Measurements from ENCODE around the gene CEMP1.

CEMP1 gene

GRCh38 chr16:2500430-2500917 is 30.7 kb downstream of the CEMP1 start:
- no peak for DNase-seq

GRCh38 chr16:2499890-2500429 is 31.2 kb downstream of the CEMP1 start:
- no peak for DNase-seq

DNA sequence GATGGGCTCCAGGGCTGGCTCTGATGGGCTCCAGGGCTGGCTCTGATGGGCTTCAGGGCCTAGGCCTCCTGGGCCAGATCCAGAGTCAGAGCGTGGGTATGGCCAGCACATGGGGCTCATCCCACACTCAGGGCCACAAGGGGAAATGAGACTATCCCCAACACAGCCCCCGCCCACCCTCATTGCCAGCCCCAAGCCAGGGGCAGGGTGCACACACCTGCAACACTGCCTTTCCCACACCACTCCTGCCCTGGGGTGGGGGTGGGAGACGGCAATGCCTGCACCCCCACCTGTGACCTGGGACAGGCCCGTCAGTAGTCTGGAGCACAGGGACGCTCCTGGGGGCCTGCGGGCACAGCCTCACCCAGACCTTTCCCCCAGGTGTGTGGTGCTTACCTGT is 31.8 kb downstream of the CEMP1 start:
- DNase-seq: no peak

DNA sequence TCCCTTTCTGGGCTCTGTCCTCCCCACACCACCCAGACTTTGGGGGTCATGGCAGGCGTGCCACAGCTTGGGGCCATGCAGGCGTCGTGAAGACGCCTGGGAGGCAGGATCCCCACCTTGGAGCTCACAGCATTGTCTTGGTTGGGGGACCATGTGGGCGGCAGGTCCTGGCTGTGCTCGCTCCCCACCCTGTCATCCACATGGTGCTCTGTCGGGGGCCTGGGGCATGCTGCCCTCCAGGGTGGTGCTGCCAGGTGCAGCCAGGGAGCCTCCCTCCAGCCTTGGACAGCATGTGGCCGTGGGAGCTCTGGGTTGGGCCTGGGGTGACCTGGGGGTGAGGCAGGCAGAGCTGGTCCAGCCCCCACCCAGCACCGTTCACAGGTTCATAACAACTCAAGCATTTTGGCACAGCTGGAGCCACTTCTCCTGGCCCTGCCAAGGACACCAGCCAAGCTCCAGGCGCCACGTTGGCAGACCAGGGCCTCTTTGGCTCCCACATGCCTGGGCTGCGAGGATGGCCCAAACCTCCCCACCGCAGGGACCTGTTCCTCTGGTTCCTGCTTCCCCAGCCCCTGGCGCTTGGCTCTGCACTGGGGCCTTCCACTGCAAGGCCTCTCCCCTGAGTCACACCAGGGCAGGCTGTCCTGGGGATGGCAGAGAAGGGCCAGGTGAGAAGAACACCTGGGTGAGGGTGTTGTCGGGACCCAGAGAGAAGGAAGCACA is 32.5 kb downstream of the CEMP1 start:
- DNase-seq: no peak

GRCh38 chr16:2497695-2498484 is 33.3 kb downstream of the CEMP1 start:
- DNase-seq: no peak

- no peak for DNase-seq
These were observed 34.0 kb downstream of the CEMP1 start for GRCh38 chr16:2497116-2497630.

- DNase-seq: no peak
These were observed 34.7 kb downstream of the CEMP1 start for GRCh38 chr16:2496223-2497115.

DNA sequence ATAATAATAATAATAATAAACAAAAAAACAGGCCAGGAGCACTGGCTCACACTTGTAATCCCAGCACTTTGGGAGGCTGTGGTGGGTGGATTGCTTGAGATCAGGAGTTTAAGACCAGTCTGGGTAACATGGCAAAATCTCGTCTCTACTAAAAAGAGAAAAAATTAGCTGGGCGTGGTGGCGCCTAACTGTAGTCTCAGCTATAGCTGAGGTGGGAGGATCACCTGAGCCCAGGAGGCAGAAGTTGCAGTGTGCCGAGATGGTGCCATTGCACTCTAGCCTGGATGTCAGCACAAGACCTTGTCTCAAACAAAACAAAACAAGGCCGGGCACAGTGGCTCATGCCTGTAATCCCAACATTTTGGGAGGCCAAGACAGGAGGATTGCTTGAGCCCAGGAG is 36.2 kb downstream of the CEMP1 start:
- DNase-seq: no peak

- DNase-seq: no peak
These were observed 36.6 kb downstream of the CEMP1 start for GRCh38 chr16:2494616-2495015.

DNA sequence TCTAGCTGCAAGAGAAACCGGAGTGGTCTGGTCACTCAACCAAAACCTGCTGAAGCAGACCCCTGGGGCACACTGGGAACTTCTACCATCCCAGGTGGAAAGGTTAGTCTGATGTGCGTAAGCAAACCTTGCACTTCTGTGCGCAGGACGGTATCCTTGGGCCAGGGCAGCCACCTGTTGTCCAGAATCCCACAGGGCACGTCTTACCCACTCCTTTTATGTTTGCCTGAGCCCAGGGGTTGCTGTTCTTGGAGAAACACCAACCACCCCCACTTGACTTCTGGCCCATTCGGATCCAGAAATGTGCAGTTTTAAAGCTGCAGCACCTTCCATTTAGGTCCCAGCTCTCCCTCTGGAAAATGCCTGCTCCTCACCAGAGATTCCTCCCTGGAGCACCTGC is 37.6 kb downstream of the CEMP1 start:
- no peak for DNase-seq

DNA sequence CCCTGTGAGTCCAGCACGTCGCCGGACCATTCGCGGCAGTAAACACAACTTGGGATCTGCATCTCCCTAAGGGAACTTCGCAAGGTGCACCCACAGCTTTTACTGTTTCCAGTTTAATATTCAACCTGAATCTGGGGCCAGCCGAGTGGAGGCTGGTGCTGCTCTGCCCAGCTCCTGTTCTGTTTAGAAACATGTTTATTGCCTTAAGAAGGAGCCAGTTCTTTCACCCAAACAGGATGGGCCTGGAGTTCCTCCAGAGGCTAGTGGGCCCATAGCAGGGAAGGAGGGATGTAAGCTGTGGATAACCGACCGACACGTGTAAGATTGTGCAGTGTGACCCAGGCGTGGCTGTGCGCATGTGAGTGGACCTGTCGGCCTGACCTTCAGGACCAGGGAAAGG is 38.9 kb downstream of the CEMP1 start:
- no peak for DNase-seq

- no peak for DNase-seq
These were observed 40.8 kb downstream of the CEMP1 start for GRCh38 chr16:2490190-2491105.

- no peak for DNase-seq
These were observed 41.6 kb downstream of the CEMP1 start for GRCh38 chr16:2489581-2489980.

GRCh38 chr16:2487903-2488531 is 43.2 kb downstream of the CEMP1 start:
- peak; percentile 79 to 87 (median 84) for DNase-seq

DNA sequence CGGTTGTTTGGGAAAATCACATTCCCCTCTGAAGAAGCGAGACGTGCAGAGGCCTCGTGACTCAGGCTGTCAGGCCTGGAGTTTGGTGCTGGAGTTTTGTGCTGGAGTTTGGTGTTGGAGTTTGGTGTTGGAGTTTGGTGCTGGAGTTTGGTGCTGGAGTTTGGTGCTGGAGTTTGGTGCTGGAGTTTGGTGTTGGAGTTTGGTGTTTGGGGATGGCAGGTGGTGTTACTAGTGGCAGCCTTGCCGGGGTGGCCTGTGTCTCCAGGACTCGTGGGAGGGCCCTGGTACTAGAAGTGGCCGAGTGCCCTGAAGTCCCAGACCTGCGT is 43.7 kb downstream of the CEMP1 start:
- no peak for DNase-seq

DNA sequence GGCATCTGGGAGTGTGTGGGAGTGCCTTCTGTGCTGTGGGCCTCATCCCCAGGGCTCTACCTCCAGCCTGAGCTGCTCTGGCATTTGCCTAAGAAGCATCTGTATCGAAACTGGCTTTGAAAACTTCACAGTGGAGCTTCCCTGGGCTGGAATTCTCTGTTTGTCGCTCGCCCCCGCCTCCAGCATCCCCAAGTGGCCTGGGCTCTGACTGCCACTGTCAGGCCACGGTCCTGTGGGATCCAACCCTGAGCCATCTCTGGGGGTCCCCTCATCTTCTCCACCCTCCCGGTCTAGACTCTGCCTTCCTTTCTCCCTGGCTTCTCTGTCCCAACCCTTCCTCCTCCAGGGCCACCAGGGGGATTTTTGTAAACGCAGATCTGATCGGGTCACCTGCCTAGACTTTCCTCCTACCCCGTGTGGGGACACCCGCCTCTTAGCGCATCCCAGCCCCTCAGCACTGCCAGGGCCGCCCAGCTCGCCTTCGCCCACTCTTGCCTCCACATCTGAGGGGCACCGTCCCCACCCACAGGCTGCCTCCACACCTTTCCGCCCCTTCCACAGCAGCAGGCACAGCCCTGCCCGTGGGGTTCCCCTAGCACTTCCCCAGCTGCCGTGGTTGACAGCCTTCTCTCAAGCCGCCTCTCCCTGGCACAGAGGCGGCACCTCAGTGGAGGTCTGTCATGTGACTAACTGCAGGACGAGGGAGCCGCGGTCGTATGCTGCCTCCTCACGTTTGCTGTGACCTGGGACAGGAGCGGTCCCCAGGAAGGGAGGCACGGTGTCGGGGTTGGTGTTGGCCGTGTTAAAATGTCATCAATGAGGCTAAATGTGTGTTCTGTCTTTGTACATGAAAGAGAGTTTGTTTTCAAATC is 44.3 kb downstream of the CEMP1 start:
- peak; percentile 79 to 87 (median 80) for DNase-seq

- DNase-seq: no peak
These were observed 45.2 kb downstream of the CEMP1 start for GRCh38 chr16:2485811-2486507.

GRCh38 chr16:2484898-2485508 is 46.2 kb downstream of the CEMP1 start:
- no peak for DNase-seq
